Stomach (tissue), 4 donors: Measurements from ENCODE around the gene ATP8A2.

Source experiments
- CTCF ChIP-seq, 7 experiments: fragments of 450-650 bp in 4 of 7; fragments of 200-600 bp in 3 of 7; sonication (generic) in 3 of 7; IDR thresholded peaks; one replicate each; pipeline ENCODE4 v1.5.1; 2016 to 2019; ENCODE audit warnings: antibody characterized with exemption in 7 of 7, control low read depth in 2 of 7, mild to moderate bottlenecking in 1 of 7
- EP300 ChIP-seq: sonication (generic); formaldehyde crosslinking; IDR thresholded peaks from one replicate; pipeline ENCODE4 v1.6.1; 2017; ENCODE audit warnings: antibody characterized with exemption
- POLR2A ChIP-seq, 4 donors: fragments of 450-650 bp; IDR thresholded peaks; one replicate each; pipeline ENCODE4 v1.6.1; 2016; ENCODE audit warnings: antibody characterized with exemption in 4 of 4, control low read depth in 2 of 4, mild to moderate bottlenecking in 1 of 4, moderate library complexity in 1 of 4

GRCh38 chr13:26022538-26023292, 650.9 kb downstream of the ATP8A2 start:
- TF ChIP-seq POLR2A (IDR thresholded peaks at IDR 0.05) (no peak), EP300 (no peak), CTCF (IDR thresholded peaks at IDR 0.05) (no peak)
